Measurements from ENCODE around the gene PRR3. TPM values are rescaled to one million over a fixed set of nuclear protein-coding genes. Genes with fewer than 3 reads are reported as not detected.

The PRR3 gene
- total RNA-seq, 1 donor from 2014 or later, result 2.2 TPM

DNA sequence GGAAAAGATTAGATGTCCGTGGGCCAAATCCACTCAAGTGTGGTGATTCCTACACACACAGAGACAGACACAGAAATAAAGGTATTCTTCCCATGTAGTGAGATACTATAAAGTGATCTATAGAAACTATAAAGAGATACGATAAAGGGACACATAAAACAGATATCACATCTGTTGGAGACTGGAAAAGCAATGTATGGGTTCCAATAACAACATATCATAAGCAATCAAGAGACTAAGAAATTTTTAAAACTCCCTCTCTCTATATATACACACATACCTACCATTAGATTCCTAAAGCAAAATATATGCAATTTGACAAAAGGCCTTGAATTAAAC lies 54.7 kb downstream of the PRR3 start:
- no peak for DNase-seq (ENCODE audit: low read depth in 2 of 2)

DNA sequence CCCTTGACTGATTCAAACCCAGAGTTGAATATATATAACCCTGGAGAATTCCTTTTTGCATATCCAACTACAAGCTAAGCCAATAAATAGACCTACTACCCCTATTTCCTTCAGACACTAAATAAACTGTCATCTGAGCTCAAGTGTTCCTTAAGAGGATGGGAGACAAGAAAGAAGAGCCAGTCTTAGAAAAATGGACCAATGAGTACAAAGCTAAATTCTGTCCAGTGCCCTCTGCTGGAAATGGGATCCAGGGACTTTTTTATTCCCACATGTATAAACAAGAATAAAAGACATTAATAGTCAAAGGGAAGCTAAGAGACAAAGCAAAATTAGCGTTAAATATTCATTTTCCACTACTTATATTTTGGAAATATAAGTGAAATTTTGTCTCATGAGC lies 55.1 kb downstream of the PRR3 start:
- DNase-seq (ENCODE audit: low read depth in 2 of 2), result peak in 1 of 2 donors; percentile 44

DNA sequence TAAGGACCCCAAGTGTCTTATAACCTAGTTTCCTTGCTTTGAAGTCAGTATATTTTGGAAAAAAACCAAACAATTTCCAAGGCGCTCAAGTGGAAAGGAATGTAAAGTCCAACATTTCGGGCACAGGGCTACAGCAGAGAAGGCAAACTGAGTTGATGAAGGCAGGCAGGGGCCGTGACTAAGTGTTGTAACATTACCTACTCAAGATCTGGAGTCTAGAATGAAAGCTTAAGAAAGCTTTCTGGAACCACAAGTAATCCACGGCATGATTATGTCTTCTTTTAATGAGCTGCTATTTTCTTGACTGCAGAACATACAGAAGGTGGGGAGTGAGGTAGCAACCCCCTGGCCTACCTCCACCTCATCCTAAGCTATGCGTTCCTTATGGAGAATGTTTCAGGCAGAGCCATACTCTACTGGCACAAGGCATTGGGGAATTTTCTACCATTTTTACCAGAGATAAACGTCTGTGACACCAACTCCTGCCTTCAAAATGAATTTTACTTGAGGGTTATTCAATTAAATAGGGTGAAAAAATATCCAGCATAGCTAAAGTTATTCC lies 55.7 kb downstream of the PRR3 start:
- DNase-seq (ENCODE audit: low read depth in 2 of 2), result no peak

Other genes with a start within 250 kb of the PRR3 start
- gene TRIM39, start 230.4 kb upstream of the PRR3 start, total RNA-seq, result 7.6 and 12.1 TPM in 2 replicates
- 15.7 and 19.8 TPM in 2 replicates for gene RPP21, start 212.1 kb upstream of the PRR3 start, total RNA-seq
- 465 and 1,088 TPM in 2 replicates for gene HLA-E, start 67.8 kb upstream of the PRR3 start, total RNA-seq
- gene GNL1, start 806 bp upstream of the PRR3 start, total RNA-seq, result 43.1 and 53.1 TPM in 2 replicates
- 29.3 and 43.2 TPM in 2 replicates for gene ABCF1, start 14.1 kb downstream of the PRR3 start, total RNA-seq
- 9.1 and 10.1 TPM in 2 replicates for gene PPP1R10, start 59.9 kb downstream of the PRR3 start, total RNA-seq
- gene MRPS18B, start 60.5 kb downstream of the PRR3 start, total RNA-seq, result 35.9 and 60.9 TPM in 2 replicates
- gene ATAT1, start 69.6 kb downstream of the PRR3 start, total RNA-seq, result 2.7 and 3.4 TPM in 2 replicates
- gene C6orf136, start 89.8 kb downstream of the PRR3 start, total RNA-seq, result 1.7 and 3.2 TPM in 2 replicates
- 30.3 and 36.9 TPM in 2 replicates for gene DHX16, start 115.7 kb downstream of the PRR3 start, total RNA-seq
- 25.2 and 37.4 TPM in 2 replicates for gene PPP1R18, start 129.3 kb downstream of the PRR3 start, total RNA-seq
- gene NRM, start 133.7 kb downstream of the PRR3 start, total RNA-seq, result 1.8 and 2.1 TPM in 2 replicates
- gene MDC1, start 160.0 kb downstream of the PRR3 start, total RNA-seq, result 4.9 and 5.7 TPM in 2 replicates
- 397 and 399 TPM in 2 replicates for gene TUBB, start 163.1 kb downstream of the PRR3 start, total RNA-seq
- gene FLOT1, start 185.4 kb downstream of the PRR3 start, total RNA-seq, result 52.5 and 55.2 TPM in 2 replicates
- 46.3 and 86.1 TPM in 2 replicates for gene IER3, start 187.3 kb downstream of the PRR3 start, total RNA-seq